ENCODE results near the gene AP5Z1.
A peak's percentile ranks its signal among the peaks of the same experiment; 100 is the strongest.

AP5Z1 gene

GRCh38 chr7:4805984-4806300 is 30.5 kb downstream of the AP5Z1 start:
- no peak for DNase-seq

DNA sequence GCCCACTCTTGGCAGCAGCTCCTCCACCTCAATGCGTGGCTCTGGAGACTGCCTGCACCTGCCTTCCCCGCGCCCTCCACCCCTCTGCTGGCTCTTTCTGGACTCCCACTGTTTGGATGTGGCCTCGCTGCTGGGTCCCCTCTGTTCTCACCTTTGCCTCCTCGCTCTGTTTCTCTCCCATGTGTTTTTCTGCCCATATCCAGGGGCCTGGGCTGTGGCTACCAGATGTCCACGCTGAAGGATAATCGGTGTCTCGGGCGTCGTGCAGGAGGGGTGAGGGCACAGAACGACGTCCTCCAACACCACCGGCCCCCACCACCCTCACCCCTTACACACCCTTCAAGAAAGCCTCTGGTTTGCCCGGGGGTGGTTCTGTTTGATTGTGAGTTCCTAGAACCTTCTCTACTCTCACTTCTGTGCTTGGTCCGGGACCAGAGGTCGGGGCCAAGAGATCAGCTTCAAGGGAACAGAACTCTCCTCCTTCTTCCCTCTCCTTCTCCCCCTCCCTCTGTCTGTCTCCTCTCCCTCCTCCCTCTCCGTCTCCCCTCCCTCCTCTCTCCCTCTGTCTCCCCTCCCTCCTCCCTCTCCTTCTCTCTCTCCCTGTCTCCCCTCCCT is 31.7 kb downstream of the AP5Z1 start:
- DNase-seq, result no peak

GRCh38 chr7:4807598-4808016 is 32.2 kb downstream of the AP5Z1 start:
- no peak for DNase-seq

DNA sequence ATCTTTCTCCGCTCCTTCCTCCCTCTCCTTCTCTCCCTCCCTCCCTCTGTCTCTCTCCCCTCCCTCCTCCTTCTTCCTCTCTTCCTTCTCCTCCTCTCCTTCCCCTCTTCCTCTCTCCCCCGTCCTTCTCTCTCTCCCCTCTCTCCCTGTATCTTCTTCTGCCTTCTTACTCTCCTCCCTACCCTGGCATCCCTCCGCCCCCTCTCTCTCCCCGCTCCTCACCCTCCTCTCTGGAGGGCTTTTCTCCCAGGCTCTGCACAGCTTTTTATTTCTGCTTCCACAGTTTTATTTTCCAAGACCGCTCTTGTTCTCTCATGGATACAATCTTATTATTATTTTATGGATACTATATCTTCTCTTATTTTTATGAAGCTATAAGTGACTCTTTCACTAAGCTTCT is 32.6 kb downstream of the AP5Z1 start:
- no peak for DNase-seq

DNA sequence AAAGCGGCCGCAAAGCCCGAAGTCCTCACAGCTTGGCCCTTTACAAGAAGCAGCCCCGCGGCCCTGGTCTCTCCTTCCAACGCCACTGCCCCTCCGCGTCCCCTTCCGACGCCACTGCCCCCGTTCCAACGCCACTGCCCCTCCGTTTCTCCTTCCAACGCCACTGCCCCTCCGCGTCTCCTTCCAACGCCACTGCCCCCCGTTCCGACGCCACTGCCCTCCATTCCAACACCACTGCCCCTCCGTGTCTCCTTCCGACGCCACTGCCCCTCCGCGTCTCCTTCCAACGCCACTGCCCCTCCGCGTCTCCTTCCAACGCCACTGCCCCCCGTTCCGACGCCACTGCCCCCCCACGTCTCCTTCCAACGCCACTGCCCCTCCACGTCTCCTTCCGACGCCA is 33.1 kb downstream of the AP5Z1 start:
- DNase-seq, result no peak

DNA sequence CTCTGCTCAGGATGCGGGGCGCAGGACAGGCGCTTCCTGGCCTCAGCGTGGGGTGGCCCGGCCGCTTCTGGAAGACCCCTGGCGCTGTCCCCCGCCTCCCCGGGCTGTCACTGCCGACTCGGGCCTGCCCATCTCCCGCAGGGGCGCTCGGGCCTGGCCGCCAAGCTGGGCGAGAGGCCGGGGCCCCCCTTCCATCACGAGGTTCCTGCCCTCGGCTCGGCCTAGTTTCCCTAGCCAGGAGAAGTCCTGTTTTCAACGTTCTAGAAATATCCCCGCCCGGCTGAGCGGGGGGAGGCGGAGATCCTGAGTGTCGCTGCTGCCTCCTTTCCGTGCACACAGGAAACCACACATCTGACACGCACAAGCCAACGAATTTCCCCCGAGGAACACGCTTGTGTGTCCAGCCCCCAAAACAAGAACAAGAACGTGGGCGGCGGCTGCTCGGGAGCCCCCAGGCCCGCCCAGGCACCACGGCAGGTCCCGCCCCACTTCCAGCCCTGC is 33.7 kb downstream of the AP5Z1 start:
- peak; percentile 13 to 50 for DNase-seq

DNA sequence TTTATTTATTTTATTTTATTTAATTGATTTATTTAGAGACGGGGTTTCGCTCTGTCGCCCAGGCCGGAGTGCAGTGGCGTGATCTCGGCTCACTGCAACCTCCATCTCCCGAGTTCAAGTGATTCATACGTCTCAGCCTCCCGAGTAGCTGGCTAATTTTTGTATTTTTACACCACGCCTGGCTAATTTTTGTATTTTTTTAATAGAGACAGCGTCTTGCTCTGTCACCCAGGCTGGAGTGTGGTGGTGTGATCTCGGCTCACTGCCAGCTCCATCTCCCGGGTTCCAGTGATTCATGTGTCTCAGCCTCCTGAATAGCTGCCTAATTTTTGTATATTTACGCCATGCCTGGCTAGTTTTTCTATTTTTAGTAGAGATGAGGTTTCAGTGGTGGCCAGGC is 34.2 kb downstream of the AP5Z1 start:
- DNase-seq, result no peak

GRCh38 chr7:4814433-4814832 is 39.0 kb downstream of the AP5Z1 start:
- DNase-seq, result no peak

GRCh38 chr7:4815121-4815520 is 39.7 kb downstream of the AP5Z1 start:
- DNase-seq, result no peak

DNA sequence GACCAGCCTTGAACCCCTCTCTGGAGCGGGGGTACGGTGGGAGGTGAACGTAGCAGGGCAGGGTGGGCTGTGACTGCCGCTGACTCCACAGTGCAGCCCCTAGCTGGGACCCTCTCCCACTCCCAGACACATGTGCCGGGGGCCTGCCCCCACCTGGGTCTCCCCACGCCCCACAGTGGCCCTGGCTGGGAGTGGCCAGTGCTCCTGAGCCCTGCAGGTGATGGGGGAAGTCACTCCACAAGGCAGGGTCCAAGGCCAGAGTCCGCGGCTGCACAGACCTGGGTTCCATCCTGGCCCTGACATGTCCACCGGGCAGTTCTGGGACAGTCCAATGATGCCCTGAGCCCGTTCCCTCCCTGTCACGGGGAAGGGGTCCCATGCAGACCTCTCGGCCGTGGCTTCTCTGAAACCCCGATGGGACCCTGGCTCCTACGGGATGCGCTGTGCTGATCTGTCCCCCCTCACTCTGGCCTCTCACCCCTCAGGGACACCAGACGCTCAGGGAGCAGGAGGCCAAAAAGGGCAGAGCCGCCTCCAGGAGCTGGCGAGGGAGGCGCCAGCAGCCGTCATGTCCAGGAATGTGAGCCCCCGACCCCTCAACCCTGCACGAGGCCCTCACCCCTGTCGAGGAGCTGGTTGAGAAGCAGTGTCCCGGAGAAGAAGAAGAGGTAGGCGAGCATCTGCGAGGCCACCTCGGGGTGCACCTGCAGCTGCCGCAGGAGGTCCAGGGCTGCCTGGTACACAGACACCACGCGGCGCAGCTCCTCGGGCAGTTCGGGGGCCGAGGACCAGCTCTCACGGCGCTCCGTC is 40.4 kb downstream of the AP5Z1 start:
- DNase-seq, result no peak

DNA sequence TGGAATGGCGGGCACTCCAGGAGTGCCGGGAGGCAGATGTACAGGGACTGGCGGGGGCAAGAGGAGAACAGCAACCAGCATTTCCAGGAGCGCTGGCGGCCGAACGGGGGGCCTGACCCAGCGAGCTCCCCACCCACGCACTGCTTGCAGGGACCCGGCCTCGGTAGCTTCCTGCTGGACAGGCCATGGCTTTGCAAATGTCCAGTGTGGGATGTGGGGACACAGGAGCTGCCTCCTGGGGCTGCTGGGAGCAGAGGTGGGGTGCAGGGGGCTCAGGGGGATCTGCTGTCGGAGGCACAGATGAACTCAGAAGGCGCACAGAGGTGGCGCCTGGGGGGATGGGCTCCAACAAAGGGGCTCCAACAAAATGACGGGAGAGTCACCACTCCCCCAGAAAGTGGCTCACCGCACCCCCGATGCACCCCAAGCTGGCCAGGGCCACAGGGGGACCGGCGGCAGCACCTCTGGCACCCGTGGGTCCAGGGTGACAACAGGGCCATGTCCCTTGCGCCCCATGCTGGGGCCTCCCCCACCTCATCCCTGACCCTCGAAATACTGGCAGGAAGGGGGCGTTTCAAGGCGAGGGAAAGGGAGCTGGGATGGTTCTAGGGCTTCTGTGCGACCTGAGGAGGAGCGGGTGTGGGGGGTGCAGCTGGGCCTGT is 41.1 kb downstream of the AP5Z1 start:
- no peak for DNase-seq

DNA sequence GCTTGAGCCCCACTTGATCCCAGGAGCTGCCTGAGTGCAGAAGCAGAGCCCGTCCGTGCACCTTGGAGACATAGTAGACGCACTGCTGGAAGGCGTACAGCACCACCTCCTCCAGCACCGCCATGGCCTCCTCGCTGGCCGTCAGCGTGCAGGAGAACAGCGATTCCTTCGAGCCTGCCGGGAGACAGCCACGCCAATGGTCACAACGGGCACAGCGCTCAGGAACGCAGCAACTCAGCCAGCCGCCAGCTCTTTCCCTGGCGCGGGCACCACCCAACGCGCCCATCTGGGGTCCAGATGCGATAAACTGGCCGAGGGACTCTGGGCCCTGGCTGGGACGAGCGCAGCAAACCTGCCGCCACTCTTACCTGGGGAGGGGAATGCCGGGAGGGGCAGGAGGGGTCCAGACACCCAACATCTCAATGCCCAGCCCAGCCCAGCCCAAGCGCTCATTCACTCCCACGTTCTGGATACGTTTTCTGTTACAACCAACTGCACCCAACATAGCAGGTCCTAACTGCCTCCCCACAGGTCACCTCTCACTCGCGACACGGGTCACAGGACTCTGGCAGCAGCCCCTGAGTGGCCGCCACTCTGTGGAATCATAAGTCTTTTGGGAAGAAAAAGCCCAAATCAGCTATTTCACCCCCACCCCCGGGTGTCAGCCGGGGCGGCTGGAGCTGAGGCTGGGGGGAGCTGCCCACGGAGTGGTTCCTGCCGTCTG is 41.9 kb downstream of the AP5Z1 start:
- no peak for DNase-seq

- DNase-seq, result no peak
Measured at GRCh38 chr7:4818000-4818794, 42.8 kb downstream of the AP5Z1 start.

GRCh38 chr7:4819560-4820404 is 44.4 kb downstream of the AP5Z1 start:
- DNase-seq, result no peak

GRCh38 chr7:4820405-4820966 is 45.1 kb downstream of the AP5Z1 start:
- no peak for DNase-seq

- no peak for DNase-seq
Measured at GRCh38 chr7:4820967-4821471, 45.6 kb downstream of the AP5Z1 start.

DNA sequence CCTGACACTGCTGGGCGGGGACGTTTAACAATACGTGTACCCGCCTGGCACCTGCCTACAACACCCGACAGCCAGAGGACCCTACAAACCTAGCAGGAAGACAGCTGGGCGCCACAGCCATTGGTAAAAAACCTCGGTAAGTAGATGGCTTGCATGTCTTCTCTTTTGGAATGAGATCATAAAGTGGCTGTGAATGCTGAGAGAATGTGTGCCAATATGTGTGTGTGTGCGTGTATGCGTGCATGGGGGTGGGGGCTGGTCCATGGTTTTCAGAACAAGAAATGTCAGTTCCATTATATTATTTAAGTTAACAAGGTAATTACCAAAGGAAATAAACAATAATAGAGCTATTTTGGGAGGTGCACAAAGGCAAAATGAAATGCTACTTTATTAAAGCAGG is 47.3 kb downstream of the AP5Z1 start:
- no peak for DNase-seq

GRCh38 chr7:4823441-4824119 is 48.2 kb downstream of the AP5Z1 start:
- DNase-seq, result no peak

- DNase-seq, result no peak
Measured at GRCh38 chr7:4824120-4824775, 48.8 kb downstream of the AP5Z1 start.

GRCh38 chr7:4825081-4825480 is 49.7 kb downstream of the AP5Z1 start:
- no peak for DNase-seq
